SK-N-SH treated with all-trans-retinoic acid at 6 μM for 48 hours (cell line): Measurements from ENCODE around the gene CORO1C.

Source experiments
- ARNTL ChIP-seq: fragments of 450-650 bp; formaldehyde crosslinking; IDR thresholded peaks from 2 replicates; pipeline ENCODE4 v1.5.0; 2020; ENCODE audit warnings: low read depth, mild to moderate bottlenecking, moderate library complexity, borderline replicate concordance
- BACH2 ChIP-seq: fragments of 250-450 bp; sonication (Bioruptor Pico); IDR thresholded peaks from 2 replicates; pipeline ENCODE4 v1.9.0; 2021; ENCODE audit warnings: mild to moderate bottlenecking, borderline replicate concordance
- CSDC2 ChIP-seq: fragments of 250-450 bp; sonication (Bioruptor Pico); IDR thresholded peaks from 2 replicates; pipeline ENCODE4 v1.5.0; 2020; ENCODE audit warnings: mild to moderate bottlenecking, moderate library complexity
- CSRNP3 ChIP-seq: fragments of 250-450 bp; sonication (Bioruptor Pico); IDR thresholded peaks from 2 replicates; pipeline ENCODE4 v1.5.1; 2021; ENCODE audit warnings: mild to moderate bottlenecking, moderate library complexity
- ISL1 ChIP-seq: fragments of 250-450 bp; sonication (Bioruptor Pico); IDR thresholded peaks from 2 replicates; pipeline ENCODE4 v2.1.2; 2022; ENCODE audit warnings: mild to moderate bottlenecking, moderate library complexity
- PPARA ChIP-seq: fragments of 250-450 bp; sonication (Bioruptor Pico); IDR thresholded peaks from 2 replicates; pipeline ENCODE4 v1.5.0; 2020; ENCODE audit warnings: mild to moderate bottlenecking, borderline replicate concordance
- RARB ChIP-seq: fragments of 250-450 bp; sonication (Bioruptor Pico); IDR thresholded peaks from 2 replicates; pipeline ENCODE4 v1.8.0; 2021; ENCODE audit warnings: mild to moderate bottlenecking, moderate library complexity
- SNAI2 ChIP-seq: fragments of 250-450 bp; sonication (Bioruptor Pico); IDR thresholded peaks from 2 replicates; pipeline ENCODE4 v1.5.0; 2020; ENCODE audit warnings: mild to moderate bottlenecking, moderate library complexity
- ZFP30 ChIP-seq: fragments of 450-650 bp; formaldehyde crosslinking; IDR thresholded peaks from 2 replicates; pipeline ENCODE4 v1.5.0; 2022; ENCODE audit warnings: mild to moderate bottlenecking, moderate library complexity

DNA sequence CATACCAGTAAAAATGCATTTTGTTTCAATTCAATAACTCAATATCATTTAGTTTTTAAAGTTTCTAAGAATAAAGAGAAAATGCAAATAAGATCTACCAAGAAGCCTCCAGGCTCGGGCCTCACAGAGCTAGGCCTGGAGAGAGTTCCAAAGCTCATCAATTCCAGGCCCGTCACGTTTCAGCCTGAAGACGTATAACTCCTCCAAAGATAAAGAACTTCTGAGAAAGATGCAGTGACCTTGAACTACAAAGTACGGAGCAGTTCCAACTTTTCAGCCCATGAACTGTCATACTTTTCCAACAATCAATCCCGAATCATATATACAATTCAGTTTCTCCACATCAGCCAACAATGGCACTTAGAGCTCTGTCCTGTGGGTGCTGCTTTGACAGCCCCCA, 17.8 kb downstream of the CORO1C start:
- TF ChIP-seq ISL1 (no peak), ZFP30 (CRISPR knock-in tag) (no peak), ARNTL (CRISPR knock-in tag) (no peak), SNAI2 (CRISPR knock-in tag) (no peak), BACH2 (no peak), CSRNP3 (CRISPR knock-in tag) (no peak), CSDC2 (CRISPR knock-in tag) (no peak), PPARA (CRISPR knock-in tag) (no peak), RARB (CRISPR knock-in tag) (no peak)
